Left lung (tissue), 10 donors: ENCODE data around the gene CSTPP1. TPM values are rescaled to one million over a fixed set of nuclear protein-coding genes. Genes with fewer than 3 reads are reported as not detected.

Source experiments
- ATAC-seq: fragments of 200-7000 bp; cut with Tn5 transposase; one replicate; pipeline ENCODE4 v1.9.1; 2020; ENCODE audit warnings: moderate library complexity
- DNase-seq, 4 donors: peaks; one replicate each; pipeline ENCODE4 v3.0.0-alpha.2; 2013 to 2020
- H3K27ac ChIP-seq, 2 donors: fragments of 200-600 bp; sonication (generic) in 1 of 2; one replicate each; pipeline versions ENCODE4 v1.5.0 to v1.8.0; 2020 to 2021
- H3K27me3 ChIP-seq, 2 donors: fragments of 200-600 bp; sonication (generic) in 1 of 2; one replicate each; pipeline versions ENCODE4 v1.5.0 to v1.8.0; 2020 to 2021
- H3K36me3 ChIP-seq, 2 donors: fragments of 200-600 bp; sonication (generic) in 1 of 2; one replicate each; pipeline versions ENCODE4 v1.5.0 to v1.8.0; 2020 to 2021
- H3K4me1 ChIP-seq, 2 donors: fragments of 200-600 bp; one replicate each; pipeline ENCODE4 v1.8.0; 2021
- H3K4me3 ChIP-seq, 2 donors: fragments of 200-600 bp; sonication (generic) in 1 of 2; one replicate each; pipeline versions ENCODE4 v1.5.0 to v1.8.0; 2020 to 2021; ENCODE audit warnings: mild to moderate bottlenecking in 1 of 2
- H3K9me3 ChIP-seq, 2 donors: fragments of 200-600 bp; sonication (generic) in 1 of 2; one replicate each; pipeline versions ENCODE4 v1.5.0 to v1.8.0; 2020 to 2021
- CTCF ChIP-seq, 2 donors: fragments of 200-600 bp; sonication (generic) in 1 of 2; IDR thresholded peaks; one replicate each; pipeline versions ENCODE4 v1.5.0 to v1.8.0; 2021; ENCODE audit warnings: antibody characterized with exemption in 2 of 2
- intact Hi-C, 2 donors: fragments of 100-400 bp; cut with DNase I; formaldehyde crosslinking; loops; one replicate each; pipeline versions ENCODE4 v1.11.2 to v1.14.2; 2022
- polyA plus RNA-seq, 6 donors: library from polyadenylated mRNA; unstranded; fragments of 120-200 nt; gene quantifications; one replicate each; pipeline ENCODE4 v1.2.1, GENCODE V29; 2013; ENCODE audit not compliant: insufficient read length in 6 of 6
- total RNA-seq, 2 donors: library from RNA; stranded (reverse); fragmentation: NEBNext Ultra II Directional; extraction: Animal tissue kit (Norgen Biotek cat#: 25700); gene quantifications; one replicate each; pipeline ENCODE4 v1.2.1, GENCODE V29; 2021
- donor health status: DM: no; HTN: yes; CAD: no.
- donor health status: DM: no; HTN: no; CAD: no.

The CSTPP1 gene
- total and polyA plus RNA-seq, 8 donors, result 28.7 to 56.0 (median 51.4) TPM

DNA sequence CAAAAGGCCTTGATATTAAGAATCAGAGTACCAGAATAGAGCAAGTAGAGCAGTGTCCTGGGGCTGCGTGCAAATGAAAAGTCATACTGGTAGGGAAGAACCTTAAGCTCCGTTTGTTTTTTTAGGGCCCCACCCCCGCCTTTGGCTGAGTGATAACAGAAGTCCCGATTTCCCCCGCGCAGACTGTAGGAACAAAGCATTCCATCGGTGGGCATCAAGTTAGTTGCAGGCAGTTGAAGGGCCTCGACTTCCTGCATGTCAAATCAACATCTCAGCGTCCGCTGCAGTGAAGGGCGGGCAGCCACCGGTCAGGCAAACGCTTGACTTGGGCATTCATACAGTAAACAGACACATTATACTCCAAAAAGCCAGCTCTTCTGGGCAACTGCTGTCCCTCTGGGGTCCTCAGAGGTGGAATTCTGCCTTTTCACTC is 29.9 kb upstream of the CSTPP1 start:
- no peaks in the 10 kb centered on the region for H3K4me1 ChIP-seq
- peaks cover 0 to 5% of the 10 kb centered on the region in 2 donors for H3K27me3 ChIP-seq
- intact Hi-C loops, result no loop called here
- no peak overlapping the region for H3K27ac ChIP-seq
- no peaks in the 10 kb centered on the region for H3K36me3 ChIP-seq
- no peak for TF ChIP-seq CTCF (IDR thresholded peaks at IDR 0.05)
- DNase-seq (no peak), ATAC-seq (no peak)
- H3K4me3 ChIP-seq, result no peak overlapping the region
- H3K9me3 ChIP-seq, result no peaks in the 10 kb centered on the region

DNA sequence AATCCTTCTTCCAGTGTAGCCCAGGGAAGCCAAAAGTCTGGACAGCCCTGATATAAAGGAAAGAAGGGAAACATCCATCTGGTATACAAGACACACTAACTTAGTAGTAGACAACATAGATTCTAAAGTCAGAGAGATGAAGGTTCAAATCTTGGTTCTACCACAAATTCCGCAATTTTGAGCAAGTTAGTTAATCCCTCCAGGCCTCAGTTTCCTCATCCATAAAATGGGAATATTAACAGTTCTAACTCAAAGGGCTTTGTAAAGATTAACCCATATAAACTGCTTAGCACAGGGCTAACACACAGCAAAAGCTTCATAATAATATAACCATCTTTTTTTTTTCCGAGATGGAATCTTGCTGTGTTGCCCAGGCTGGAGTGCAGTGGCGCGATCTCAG is 29.0 kb upstream of the CSTPP1 start:
- DNase-seq (no peak), ATAC-seq (no peak)
- Histone ChIP-seq H3K27ac (no peak overlapping the region), H3K4me1 (peaks cover 0 to 5% of the 10 kb centered on the region in 2 donors), H3K27me3 (peaks cover 0 to 15% of the 10 kb centered on the region in 2 donors), H3K4me3 (no peak overlapping the region), H3K36me3 (no peaks in the 10 kb centered on the region), H3K9me3 (no peaks in the 10 kb centered on the region)
- intact Hi-C loops, result no loop called here
- no peak for TF ChIP-seq CTCF (IDR thresholded peaks at IDR 0.05)

- H3K36me3 ChIP-seq, result no peaks in the 10 kb centered on the region
- H3K27me3 ChIP-seq, result peaks cover 10 to 65% of the 10 kb centered on the region in 2 donors
- intact Hi-C loops, result no loop called here
- H3K27ac ChIP-seq, result no peak overlapping the region
- peaks cover 7 to 15% of the 10 kb centered on the region in 2 donors for H3K4me1 ChIP-seq
- no peaks in the 10 kb centered on the region for H3K9me3 ChIP-seq
- TF ChIP-seq CTCF (IDR thresholded peaks at IDR 0.05), result no peak
- DNase-seq, result peak in 1 of 4 donors; percentile 17
- no peak overlapping the region for H3K4me3 ChIP-seq
- no peak for ATAC-seq
These were observed 23.9 kb upstream of the CSTPP1 start for GRCh38 chr11:46912526-46913150.

- intact Hi-C loops, result no loop called here
These were observed 23.1 kb upstream of the CSTPP1 start for GRCh38 chr11:46913484-46913883.

GRCh38 chr11:46914363-46914762 is 22.2 kb upstream of the CSTPP1 start:
- Histone ChIP-seq H3K27me3 (peaks cover 18 to 81% of the 10 kb centered on the region in 2 donors), H3K36me3 (no peaks in the 10 kb centered on the region), H3K4me3 (no peak overlapping the region), H3K4me1 (peaks cover 7 to 29% of the 10 kb centered on the region in 2 donors), H3K9me3 (no peaks in the 10 kb centered on the region), H3K27ac (no peak overlapping the region)
- TF ChIP-seq CTCF (IDR thresholded peaks at IDR 0.05), result no peak
- no peak for DNase-seq
- intact Hi-C loops, result no loop called here
- ATAC-seq, result no peak

More at GRCh38 chr11:46913484-46913883, 23.1 kb upstream of the CSTPP1 start:
- ATAC-seq (no peak), DNase-seq (peak in 1 of 4 donors; percentile 8)
- no peak for TF ChIP-seq CTCF (IDR thresholded peaks at IDR 0.05)
- H3K36me3 ChIP-seq, result no peaks in the 10 kb centered on the region
- no peak overlapping the region for H3K4me3 ChIP-seq
- peaks cover 15 to 73% of the 10 kb centered on the region in 2 donors for H3K27me3 ChIP-seq
- H3K4me1 ChIP-seq, result peaks cover 7 to 21% of the 10 kb centered on the region in 2 donors
- H3K9me3 ChIP-seq, result no peaks in the 10 kb centered on the region
- H3K27ac ChIP-seq, result no peak overlapping the region
